ENCODE measurements around the gene TEKTIP1. TPM values are rescaled to one million over a fixed set of nuclear protein-coding genes. Genes with fewer than 3 reads are reported as not detected.

Gene TEKTIP1
- total and polyA plus RNA-seq, 2 of the 4 experiments (the other 2 are of a cell fraction) = not detected

- Histone ChIP-seq H2BK120ac (ENCODE audit: low read depth, low read length) (no peak overlapping the region), H3K4me3 (ENCODE audit: insufficient read depth, low read depth, low read length) (no peak overlapping the region), H4K8ac (ENCODE audit: low read depth in 2 of 2, low read length in 2 of 2) (no peak overlapping the region), H3K36me3 (ENCODE audit: control insufficient read depth, insufficient read depth, low read length) (no peaks in the 10 kb centered on the region), H3K9me3 (ENCODE audit: control insufficient read depth, insufficient read depth, low read length) (no peaks in the 10 kb centered on the region; the same call in 1 of the 2 replicates), H2AFZ (replicated peaks; ENCODE audit: low read length, poor library complexity) (peak overlapping the region; percentile 21), H4K20me1 (ENCODE audit: insufficient read depth, low read length) (no peaks in the 10 kb centered on the region), H4K5ac (ENCODE audit: low read depth, low read length) (no peak overlapping the region), H4K91ac (ENCODE audit: insufficient read depth, low read depth, low read length) (no peak overlapping the region), H3K9ac (ENCODE audit: low read depth, low read length) (no peak overlapping the region), H3K4ac (ENCODE audit: low read depth, low read length) (no peak overlapping the region), H3K27ac (ENCODE audit: insufficient read depth, low read length) (no peak overlapping the region), H3K79me1 (ENCODE audit: low read depth in 1 of 2, low read length in 2 of 2) (no peaks in the 10 kb centered on the region), H3K23ac (ENCODE audit: low read depth, low read length) (no peak overlapping the region), H3K18ac (ENCODE audit: low read depth, low read length) (no peak overlapping the region), H3K27me3 (ENCODE audit: control insufficient read depth, insufficient read depth, low read length) (peaks cover 2% of the 10 kb centered on the region; the same call in 1 of the 2 replicates), H2AK5ac (ENCODE audit: low read depth, low read length) (no peak overlapping the region), H2BK5ac (ENCODE audit: low read depth, low read length, poor library complexity, severe bottlenecking) (no peak overlapping the region), H3K9me1 (ENCODE audit: insufficient read depth, low read length) (no peaks in the 10 kb centered on the region), H2BK15ac (ENCODE audit: low read depth, low read length) (no peak overlapping the region), H3K4me2 (ENCODE audit: low read depth, low read length) (no peak overlapping the region), H3K4me1 (ENCODE audit: control insufficient read depth, insufficient read depth, low read length) (no peaks in the 10 kb centered on the region), H3K14ac (replicated peaks; ENCODE audit: low read depth, low read length) (no peak overlapping the region), H2AK9ac (replicated peaks; ENCODE audit: low read depth, low read length, poor library complexity) (no peak overlapping the region), H3K56ac (ENCODE audit: extremely low read depth, insufficient read depth, low read length) (no peak overlapping the region), H2BK20ac (ENCODE audit: low read depth, low read length) (no peak overlapping the region)
- ChIA-PET POLR2A (ENCODE audit: unreplicated experiment) (no interaction called here), CTCF (interaction anchor here (0.9 kb wide), 1 partner anchor 9 kb away, joined by 5 read pairs; no protein-coding TSS in a partner anchor)
- no TSS peak for BruUV-seq (replicated peaks)
- dilution Hi-C loops (cut with HindIII; ENCODE audit: low sequenced_read_pairs, unreplicated experiment) (no loop called here), in situ Hi-C loops (cut with MboI; ENCODE audit: low sequenced_read_pairs) (no loop called here), intact Hi-C loops (cut with micrococcal nuclease) (no loop called here)
- no peak for ATAC-seq (ENCODE audit: low read depth)
- no CpG with 5 or more reads among the region's 11 CpGs for WGBS, 2 experiments (ENCODE audit: extremely low coverage in 2 of 2, insufficient read length in 1 of 2)
- TF ChIP-seq USF2 (IDR thresholded peaks at IDR 0.05; ENCODE audit: low read depth, low read length) = no peak
- no peak for TF ChIP-seq CEBPB (IDR thresholded peaks at IDR 0.05; ENCODE audit: low read depth, low read length)
- TF ChIP-seq CHD1 (IDR thresholded peaks at IDR 0.05; ENCODE audit: low read depth, low read length) = no peak
- TF ChIP-seq MAZ (IDR thresholded peaks at IDR 0.05; ENCODE audit: borderline replicate concordance, low read depth, low read length) = no peak
- TF ChIP-seq CTCF (conservative IDR thresholded peaks at IDR 0.05; ENCODE audit: low read depth, low read length) = no peak
- TF ChIP-seq FOS (IDR thresholded peaks at IDR 0.05; ENCODE audit: low read depth, low read length) = no peak
- TF ChIP-seq POLR2A (IDR thresholded peaks at IDR 0.05; ENCODE audit: low read depth, low read length) = no peak
- no peak for TF ChIP-seq MXI1 (IDR thresholded peaks at IDR 0.05; ENCODE audit: borderline replicate concordance, low read depth, low read length)
- TF ChIP-seq ELK1 (IDR thresholded peaks at IDR 0.05; ENCODE audit: borderline replicate concordance, low read depth, low read length) = no peak
- no peak for TF ChIP-seq NFE2L2 (IDR thresholded peaks at IDR 0.05; ENCODE audit: low read depth, low read length)
- DNase-seq = no peak
Observed at GRCh38 chr19:3593156-3593555, 54.2 kb downstream of the TEKTIP1 start.

All from IMR-90 (cell line).